Measurements from ENCODE around the gene RAPH1.
"Not testable (repeated sequence)": the region's sequence is repeated elsewhere in the genome, so short reads cannot be mapped to it uniquely, and the experiment has no call there.

Gene RAPH1

GRCh38 chr2:203544402-203544801 is 9.3 kb upstream of the RAPH1 start:
- no peak for DNase-seq (ENCODE audit: low read depth in 1 of 2, low spot score in 1 of 2)
- H3K27ac ChIP-seq (replicated peaks) = no peak overlapping the region
- H3K4me3 ChIP-seq (replicated peaks; ENCODE audit: insufficient read depth, low read length) = no peak overlapping the region
- H3K27me3 ChIP-seq (ENCODE audit: insufficient read depth, poor library complexity, severe bottlenecking) = no peaks in the 10 kb centered on the region
- TF ChIP-seq REST (IDR thresholded peaks at IDR 0.05; ENCODE audit: insufficient replicate concordance, low read depth) (no peak), SPI1 (IDR thresholded peaks at IDR 0.05; ENCODE audit: borderline replicate concordance, low read depth) (no peak)

GRCh38 chr2:203543898-203544328 is 8.8 kb upstream of the RAPH1 start:
- Histone ChIP-seq H3K27me3 (ENCODE audit: insufficient read depth, poor library complexity, severe bottlenecking) (no peaks in the 10 kb centered on the region), H3K27ac (replicated peaks) (no peak overlapping the region), H3K4me3 (replicated peaks; ENCODE audit: insufficient read depth, low read length) (no peak overlapping the region)
- DNase-seq (ENCODE audit: low read depth in 1 of 2, low spot score in 1 of 2) = no peak
- TF ChIP-seq POLR2AphosphoS5 (IDR thresholded peaks at IDR 0.05; ENCODE audit: low read depth) = no peak
- no peak for TF ChIP-seq CTCF (IDR thresholded peaks at IDR 0.05; ENCODE audit: insufficient read depth, low read length)
- no peak for TF ChIP-seq REST (IDR thresholded peaks at IDR 0.05; ENCODE audit: insufficient replicate concordance, low read depth)
- TF ChIP-seq GABPA (IDR thresholded peaks at IDR 0.05; ENCODE audit: low read depth) = no peak
- TF ChIP-seq SPI1 (IDR thresholded peaks at IDR 0.05; ENCODE audit: borderline replicate concordance, low read depth) = no peak

DNA sequence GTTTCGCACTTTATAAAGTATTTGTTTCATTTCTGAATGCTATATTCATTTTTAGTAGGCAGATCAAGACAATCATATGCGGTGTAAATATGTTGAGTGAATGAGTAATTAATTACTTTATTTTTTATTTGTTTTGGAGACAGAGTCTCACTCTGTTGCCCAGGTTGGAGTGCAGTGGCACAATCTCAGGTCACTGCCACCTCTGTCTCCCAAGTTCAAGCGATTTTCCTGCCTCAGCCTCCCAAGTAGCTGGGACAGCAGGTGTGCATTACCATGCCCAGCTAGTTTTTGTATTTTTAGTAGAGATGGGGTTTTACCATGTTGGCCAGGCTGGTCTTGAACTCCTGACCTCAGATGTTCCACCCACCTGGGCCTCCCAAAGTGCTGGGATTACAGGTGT is 5.5 kb upstream of the RAPH1 start:
- not testable (repeated sequence) for H3K27me3 ChIP-seq (ENCODE audit: insufficient read depth, poor library complexity, severe bottlenecking); H3K27ac ChIP-seq (replicated peaks); H3K4me3 ChIP-seq (replicated peaks; ENCODE audit: insufficient read depth, low read length); DNase-seq (ENCODE audit: low read depth in 1 of 2, low spot score in 1 of 2)

- not testable (repeated sequence) for H3K27ac ChIP-seq (replicated peaks); H3K4me3 ChIP-seq (replicated peaks; ENCODE audit: insufficient read depth, low read length); DNase-seq (ENCODE audit: low read depth in 1 of 2, low spot score in 1 of 2)
- peaks cover 21% of the 10 kb centered on the region for H3K27me3 ChIP-seq (ENCODE audit: insufficient read depth, poor library complexity, severe bottlenecking)
These were observed 3.1 kb upstream of the RAPH1 start for GRCh38 chr2:203538237-203538636.

GRCh38 chr2:203536586-203536951 is 1.5 kb upstream of the RAPH1 start:
- H3K27me3 ChIP-seq (ENCODE audit: insufficient read depth, poor library complexity, severe bottlenecking) = peaks cover 32% of the 10 kb centered on the region
- DNase-seq (ENCODE audit: low read depth in 1 of 2, low spot score in 1 of 2); H3K27ac ChIP-seq (replicated peaks); H3K4me3 ChIP-seq (replicated peaks; ENCODE audit: insufficient read depth, low read length): not testable (repeated sequence)

DNA sequence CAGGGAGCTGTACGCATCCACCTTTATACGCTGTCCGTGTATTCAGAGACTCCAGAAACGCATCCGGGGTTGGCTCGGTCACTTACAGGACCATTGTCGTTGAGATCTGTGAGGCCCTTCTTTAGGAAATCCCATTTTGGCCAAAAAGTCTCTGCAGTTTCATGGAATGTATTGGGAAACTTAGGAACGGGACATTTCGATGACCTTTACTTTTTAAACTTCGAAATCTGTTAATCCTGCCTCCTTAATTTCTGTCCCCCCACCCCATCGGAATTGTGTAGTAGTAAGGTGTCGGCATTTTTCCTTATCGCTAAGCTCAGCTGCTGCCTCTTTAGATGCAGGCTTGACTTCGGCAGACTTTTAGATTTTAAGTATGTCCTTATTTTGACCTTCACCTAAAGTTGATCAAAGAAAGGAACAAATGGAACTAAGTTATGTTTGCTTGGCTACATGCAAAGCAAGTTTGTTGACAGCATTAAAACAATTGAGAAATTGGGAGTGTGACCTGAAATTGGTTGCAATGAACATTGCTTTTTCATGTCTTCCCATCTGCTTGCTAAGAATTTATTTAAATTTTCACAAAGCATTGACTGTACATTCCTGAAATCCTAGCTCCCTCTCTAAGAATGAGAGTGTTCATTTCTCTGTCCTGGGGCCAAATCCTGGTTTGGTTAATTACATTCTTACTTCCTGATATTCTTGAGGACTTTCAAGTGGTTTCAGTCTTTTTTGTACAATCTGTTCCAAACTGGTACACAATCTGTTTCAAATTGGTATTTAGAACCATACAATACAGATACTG is 884 bp upstream of the RAPH1 start:
- H3K27ac ChIP-seq (replicated peaks) = no peak overlapping the region
- TF ChIP-seq REST (IDR thresholded peaks at IDR 0.05; ENCODE audit: insufficient replicate concordance, low read depth) = no peak
- TF ChIP-seq GABPA (IDR thresholded peaks at IDR 0.05; ENCODE audit: low read depth) = no peak
- no peak for TF ChIP-seq CTCF (IDR thresholded peaks at IDR 0.05; ENCODE audit: insufficient read depth, low read length)
- no peak for TF ChIP-seq SPI1 (IDR thresholded peaks at IDR 0.05; ENCODE audit: borderline replicate concordance, low read depth)
- no peak for TF ChIP-seq POLR2AphosphoS5 (IDR thresholded peaks at IDR 0.05; ENCODE audit: low read depth)
- H3K4me3 ChIP-seq (replicated peaks; ENCODE audit: insufficient read depth, low read length) = peak overlapping the region; percentile 63
- peaks cover 32% of the 10 kb centered on the region for H3K27me3 ChIP-seq (ENCODE audit: insufficient read depth, poor library complexity, severe bottlenecking)
- no peak for DNase-seq (ENCODE audit: low read depth in 1 of 2, low spot score in 1 of 2)

Measured in HL-60 (cell line).